GM13976 (cell line): Measurements from ENCODE around the gene TARBP1.
A peak's percentile ranks its signal among the peaks of the same experiment; 100 is the strongest.

Source experiments
- DNase-seq: peaks from one replicate; pipeline ENCODE4 v3.0.0; 2012; ENCODE audit warnings: low spot score
- CTCF ChIP-seq: IDR thresholded peaks from 2 replicates; pipeline ENCODE4 v1.5.1; 2012; ENCODE audit warnings: borderline replicate concordance, mild to moderate bottlenecking; ENCODE audit not compliant: insufficient read depth; ENCODE audit errors: extremely low read depth, missing control alignments, control extremely low read depth
- in situ Hi-C: fragments of 300-500 bp; cut with MboI; formaldehyde crosslinking; loops from one replicate; pipeline ENCODE4 v1.12.0; 2022; ENCODE audit warnings: low sequenced_read_pairs, mixed read lengths, inconsistent platforms; ENCODE audit not compliant: unreplicated experiment

Gene TARBP1

GRCh38 chr1:234497589-234497988, 18.6 kb upstream of the TARBP1 start:
- no peak for DNase-seq
- no peak for TF ChIP-seq CTCF
- in situ Hi-C loops = loop anchor here (5.0 to 25.0 kb wide), 5 partner anchors 100 to 915 kb away; no protein-coding TSS in a partner anchor

GRCh38 chr1:234495231-234495990, 16.4 kb upstream of the TARBP1 start:
- no peak for TF ChIP-seq CTCF
- in situ Hi-C loops = loop anchor here (5.0 to 25.0 kb wide), 5 partner anchors 102 to 917 kb away; no protein-coding TSS in a partner anchor
- peak; percentile 64 for DNase-seq

GRCh38 chr1:234494049-234494448, 15.1 kb upstream of the TARBP1 start:
- TF ChIP-seq CTCF = no peak
- DNase-seq = no peak
- in situ Hi-C loops = loop anchor here (10.0 to 25.0 kb wide), 3 partner anchors 243 to 918 kb away; no protein-coding TSS in a partner anchor

- DNase-seq = no peak
- no peak for TF ChIP-seq CTCF
- in situ Hi-C loops = loop anchor here (10.0 to 25.0 kb wide), 3 partner anchors 246 to 921 kb away; no protein-coding TSS in a partner anchor
These were observed 12.0 kb upstream of the TARBP1 start for GRCh38 chr1:234490793-234491479.

- in situ Hi-C loops = loop anchor here (10.0 to 25.0 kb wide), 3 partner anchors 248 to 923 kb away; no protein-coding TSS in a partner anchor
- no peak for DNase-seq
- TF ChIP-seq CTCF = no peak
These were observed 10.7 kb upstream of the TARBP1 start for GRCh38 chr1:234489698-234490077.

- DNase-seq = no peak
These were observed 10.2 kb upstream of the TARBP1 start for GRCh38 chr1:234489007-234489697.

More at GRCh38 chr1:234489007-234489697, 10.2 kb upstream of the TARBP1 start:
- in situ Hi-C loops = loop anchor here (25.0 kb wide), 2 partner anchors 248 to 923 kb away; no protein-coding TSS in a partner anchor
- no peak for TF ChIP-seq CTCF
